Epithelial cell of esophagus (primary cell): ENCODE results near the gene RASA1.

Experiments
- DNase-seq: peaks from one replicate; pipeline ENCODE4 v3.0.0; 2010; ENCODE audit warnings: low read depth
- H3K4me3 ChIP-seq: 2 replicates; pipeline ENCODE4 v1.5.1; 2011; ENCODE audit warnings: mild to moderate bottlenecking, low read length, control low read depth
- CTCF ChIP-seq: IDR thresholded peaks from 2 replicates; pipeline ENCODE4 v1.5.1; 2011; ENCODE audit warnings: low read depth, mild to moderate bottlenecking, low read length, control low read depth, inconsistent platforms; ENCODE audit not compliant: insufficient read depth; ENCODE audit errors: missing control alignments

RASA1 gene

GRCh38 chr5:87368601-87369000 is 100.9 kb downstream of the RASA1 start:
- H3K4me3 ChIP-seq, result no peak overlapping the region
- no peak for TF ChIP-seq CTCF
- DNase-seq, result no peak

GRCh38 chr5:87369431-87369830 is 101.7 kb downstream of the RASA1 start:
- no peak for DNase-seq
- no peak overlapping the region for H3K4me3 ChIP-seq
- TF ChIP-seq CTCF, result no peak

GRCh38 chr5:87372705-87373104 is 105.0 kb downstream of the RASA1 start:
- DNase-seq, result no peak
- TF ChIP-seq CTCF, result no peak
- H3K4me3 ChIP-seq, result no peak overlapping the region

- no peak for TF ChIP-seq CTCF
- H3K4me3 ChIP-seq, result no peak overlapping the region
- no peak for DNase-seq
Observed at GRCh38 chr5:87382224-87382623, 114.5 kb downstream of the RASA1 start.

GRCh38 chr5:87383216-87383615 is 115.5 kb downstream of the RASA1 start:
- DNase-seq, result no peak
- TF ChIP-seq CTCF, result no peak
- H3K4me3 ChIP-seq, result no peak overlapping the region

GRCh38 chr5:87385802-87386201 is 118.1 kb downstream of the RASA1 start:
- no peak for TF ChIP-seq CTCF

GRCh38 chr5:87388129-87388528 is 120.4 kb downstream of the RASA1 start:
- no peak for TF ChIP-seq CTCF
- no peak overlapping the region for H3K4me3 ChIP-seq
- DNase-seq, result no peak

More at GRCh38 chr5:87385802-87386201, 118.1 kb downstream of the RASA1 start:
- H3K4me3 ChIP-seq, result no peak overlapping the region
- DNase-seq, result no peak
